HepG2 (cell line): ENCODE data around the gene HYAL2. TPM values are rescaled to one million over a fixed set of nuclear protein-coding genes. Genes with fewer than 3 reads are reported as not detected.
"Not testable (repeated sequence)": the region's sequence is repeated elsewhere in the genome, so short reads cannot be mapped to it uniquely, and the experiment has no call there.

Experiments used
- ATAC-seq: fragments of 200-7000 bp; cut with Tn5 transposase; 3 replicates; pipeline ENCODE4 v1.9.1; 2020; ENCODE audit warnings: mild to moderate bottlenecking, moderate library complexity
- BruUV-seq: library from RNA; stranded (reverse); fragments of 400-500 nt; replicated peaks from 2 replicates; lab custom pipeline; 2021; lab: Mats Ljungman, UMichigan
- CTCF ChIA-PET: fragments of 300-600 bp; formaldehyde crosslinking; extraction: SDS; loops from one replicate; lab custom pipeline; 2021; ENCODE audit warnings: low total read pairs, inconsistent platforms, low intra/inter-chr PET ratio; lab: Yijun Ruan, JAX
- POLR2A ChIA-PET: fragments of 350-600 bp; sonication (Branson Sonifier 250); formaldehyde crosslinking; loops from one replicate; lab custom pipeline; 2020; ENCODE audit warnings: antibody characterized with exemption, inconsistent platforms; lab: Yijun Ruan, JAX
- DNase-seq: peaks from one replicate; pipeline ENCODE4 v3.0.0-alpha.2; 2015; ENCODE audit warnings: low spot score
- FAIRE-seq: peaks from 3 replicates; lab custom pipeline; 2011; peaks lifted over from hg19 to GRCh38; lab: Jason Lieb, UNC
- H2AFZ ChIP-seq: one replicate; pipeline ENCODE4 v1.6.1; 2011; ENCODE audit warnings: low read length, inconsistent platforms
- H3K27ac ChIP-seq: fragments of 300-600 bp; 3 replicates; pipeline ENCODE4 v1.8.0; 2011; ENCODE audit warnings: mixed run types, mild to moderate bottlenecking, mixed read lengths, low read length, inconsistent platforms; ENCODE audit not compliant: insufficient read depth; ENCODE audit errors: extremely low read length
- H3K27me3 ChIP-seq, 2 experiments: fragments of 200-600 bp in 1 of 2; 2 replicates in 1 of 2; 3 replicates in 1 of 2; pipeline versions ENCODE4 v1.6.0 to v1.8.0; 2011; ENCODE audit warnings: low read length in 2 of 2, mild to moderate bottlenecking in 2 of 2, moderate library complexity in 2 of 2, inconsistent platforms in 1 of 2; ENCODE audit not compliant: insufficient read depth in 2 of 2, control insufficient read depth in 1 of 2
- H3K36me3 ChIP-seq, 2 experiments: fragments of 200-600 bp in 1 of 2; replicated peaks in 1 of 2; 2 replicates in 1 of 2; 3 replicates in 1 of 2; pipeline versions ENCODE4 v1.5.1 to v1.8.0; 2011; ENCODE audit warnings: low read length in 2 of 2, inconsistent platforms in 1 of 2; ENCODE audit not compliant: insufficient read depth in 2 of 2, control insufficient read depth in 1 of 2
- H3K4me1 ChIP-seq: 2 replicates; pipeline ENCODE4 v1.5.1; 2012; ENCODE audit warnings: low read length, inconsistent platforms; ENCODE audit not compliant: insufficient read depth
- H3K4me2 ChIP-seq: 2 replicates; pipeline ENCODE4 v1.6.0; 2011; ENCODE audit warnings: low read depth, low read length, inconsistent platforms
- H3K4me3 ChIP-seq, 3 experiments: fragments of 200-600 bp in 1 of 3; sonication (generic), shearing (Covaris generic) in 1 of 3; replicated peaks in 1 of 3; 2 replicates each; pipeline ENCODE4 v1.5.1; 2011 to 2016; ENCODE audit warnings: low read length in 3 of 3, inconsistent platforms in 2 of 3, low read depth in 2 of 3, mild to moderate bottlenecking in 2 of 3, control low read depth in 1 of 3, mixed read lengths in 1 of 3; ENCODE audit not compliant: insufficient read depth in 1 of 3
- H3K79me2 ChIP-seq: one replicate; pipeline ENCODE4 v1.6.1; 2011; ENCODE audit warnings: low read length, inconsistent platforms; ENCODE audit not compliant: insufficient read depth
- H3K9ac ChIP-seq: 2 replicates; pipeline ENCODE4 v1.6.0; 2011; ENCODE audit warnings: mild to moderate bottlenecking, low read depth, low read length, inconsistent platforms; ENCODE audit not compliant: insufficient read depth
- H3K9me3 ChIP-seq: 2 replicates; pipeline ENCODE4 v1.5.1; 2012; ENCODE audit warnings: mild to moderate bottlenecking, low read length
- H4K20me1 ChIP-seq: 2 replicates; pipeline ENCODE4 v1.6.0; 2011; ENCODE audit warnings: inconsistent platforms, mild to moderate bottlenecking, low read length, moderate library complexity; ENCODE audit not compliant: insufficient read depth
- AGO2 ChIP-seq: fragments of 200-400 bp; formaldehyde crosslinking; optimal IDR thresholded peaks from 2 replicates; pipeline ENCODE3; 2017; ENCODE audit warnings: mild to moderate bottlenecking, low read depth, low read length, moderate library complexity
- AKAP8 ChIP-seq: sonication (generic); formaldehyde crosslinking; IDR thresholded peaks from 2 replicates; pipeline ENCODE4 v1.5.1; 2020; ENCODE audit warnings: mild to moderate bottlenecking, missing genetic modification reagents
- HDAC1 ChIP-seq: sonication (generic); formaldehyde crosslinking; IDR thresholded peaks from 2 replicates; pipeline ENCODE4 v1.5.1; 2020; ENCODE audit warnings: mild to moderate bottlenecking, missing genetic modification reagents
- HNF4A ChIP-seq: sonication (generic); formaldehyde crosslinking; IDR thresholded peaks from 2 replicates; pipeline ENCODE4 v1.4.0; 2020; ENCODE audit warnings: missing genetic modification reagents
- NFYC ChIP-seq: IDR thresholded peaks from 2 replicates; pipeline ENCODE4 v1.6.1; 2016; ENCODE audit warnings: missing genetic modification reagents, missing compliant biosample characterization
- NR2F1 ChIP-seq, 2 experiments: fragments of 450-650 bp in 1 of 2; formaldehyde crosslinking in 1 of 2; IDR thresholded peaks; 2 replicates each; pipeline versions ENCODE4 v1.5.0 to v1.6.1; 2016 to 2020; ENCODE audit warnings: mild to moderate bottlenecking in 1 of 2, missing compliant biosample characterization in 1 of 2, missing genetic modification reagents in 1 of 2, moderate library complexity in 1 of 2
- POLR2A ChIP-seq, 2 experiments: IDR thresholded peaks; 2 replicates each; pipeline ENCODE4 v1.6.1; 2011; ENCODE audit warnings: low read depth in 2 of 2, low read length in 2 of 2, mild to moderate bottlenecking in 1 of 2, moderate library complexity in 1 of 2; ENCODE audit not compliant: insufficient read depth in 1 of 2
- RBFOX2 ChIP-seq: fragments of 200-400 bp; formaldehyde crosslinking; IDR thresholded peaks from 2 replicates; pipeline ENCODE4 v1.6.1; 2017; ENCODE audit warnings: low read depth, mild to moderate bottlenecking, low read length
- ZNF33B ChIP-seq: sonication (generic); formaldehyde crosslinking; IDR thresholded peaks from 2 replicates; pipeline ENCODE4 v1.5.1; 2020; ENCODE audit warnings: mild to moderate bottlenecking, missing genetic modification reagents
- WGBS: methylation state at CpG from one replicate; pipeline ENCODE4 v1.1.6; 2017; ENCODE audit warnings: low lambda C conversion rate; 5-methylcytosine and 5-hydroxymethylcytosine counted together
- in situ Hi-C: cut with HindIII; loops from 2 replicates; pipeline ENCODE4 v1.10.0; 2017; ENCODE audit warnings: low pct_unique_long_range_greater_than_20kb; ENCODE audit not compliant: extremely low pct_ligation_motif_present
- intact Hi-C: fragments of 100-400 bp; cut with micrococcal nuclease; formaldehyde crosslinking; loops from one replicate; pipeline ENCODE4 v1.10.0; 2022; ENCODE audit not compliant: unreplicated experiment
- polyA plus RNA-seq, 8 experiments: library from polyadenylated mRNA; depleted of rRNA in 3 of 8; stranded (reverse) in 7 of 8; unstranded in 1 of 8; fragments of >200 nt; fragmentation: Illumina TruSeq in 4 of 8; extraction: Trizol in 4 of 8; gene quantifications; 2 replicates each; pipeline versions ENCODE4 v1.2.1 to v1.2.3, GENCODE V29; 2011 to 2016; ENCODE audit warnings: low read depth in 4 of 8, missing spikeins in 1 of 8, mixed read lengths in 1 of 8; ENCODE audit not compliant: insufficient read depth in 1 of 8
- total RNA-seq, 5 experiments: library from RNA; depleted of rRNA; stranded (reverse); fragments of >200 nt; fragmentation: Illumina TruSeq; extraction: Trizol; gene quantifications; 2 replicates each; pipeline ENCODE4 v1.2.3, GENCODE V29; 2016; ENCODE audit warnings: low read depth in 1 of 5
- TF ChIP-seq, protein P1 (sequence below): sonication (generic); formaldehyde crosslinking; IDR thresholded peaks from 2 replicates; pipeline ENCODE4 v1.4.0; 2020; ENCODE audit warnings: missing genetic modification reagents, borderline replicate concordance
- TF ChIP-seq, protein P2 (sequence below): sonication (generic); formaldehyde crosslinking; IDR thresholded peaks from 2 replicates; pipeline ENCODE4 v1.4.0; 2020; ENCODE audit warnings: missing genetic modification reagents

Gene HYAL2
- total and polyA plus RNA-seq, 2 of the 13 experiments (the other 11 are each of a cell fraction or from before 2014, with no cell fraction given): 76.2 to 102 TPM

DNA sequence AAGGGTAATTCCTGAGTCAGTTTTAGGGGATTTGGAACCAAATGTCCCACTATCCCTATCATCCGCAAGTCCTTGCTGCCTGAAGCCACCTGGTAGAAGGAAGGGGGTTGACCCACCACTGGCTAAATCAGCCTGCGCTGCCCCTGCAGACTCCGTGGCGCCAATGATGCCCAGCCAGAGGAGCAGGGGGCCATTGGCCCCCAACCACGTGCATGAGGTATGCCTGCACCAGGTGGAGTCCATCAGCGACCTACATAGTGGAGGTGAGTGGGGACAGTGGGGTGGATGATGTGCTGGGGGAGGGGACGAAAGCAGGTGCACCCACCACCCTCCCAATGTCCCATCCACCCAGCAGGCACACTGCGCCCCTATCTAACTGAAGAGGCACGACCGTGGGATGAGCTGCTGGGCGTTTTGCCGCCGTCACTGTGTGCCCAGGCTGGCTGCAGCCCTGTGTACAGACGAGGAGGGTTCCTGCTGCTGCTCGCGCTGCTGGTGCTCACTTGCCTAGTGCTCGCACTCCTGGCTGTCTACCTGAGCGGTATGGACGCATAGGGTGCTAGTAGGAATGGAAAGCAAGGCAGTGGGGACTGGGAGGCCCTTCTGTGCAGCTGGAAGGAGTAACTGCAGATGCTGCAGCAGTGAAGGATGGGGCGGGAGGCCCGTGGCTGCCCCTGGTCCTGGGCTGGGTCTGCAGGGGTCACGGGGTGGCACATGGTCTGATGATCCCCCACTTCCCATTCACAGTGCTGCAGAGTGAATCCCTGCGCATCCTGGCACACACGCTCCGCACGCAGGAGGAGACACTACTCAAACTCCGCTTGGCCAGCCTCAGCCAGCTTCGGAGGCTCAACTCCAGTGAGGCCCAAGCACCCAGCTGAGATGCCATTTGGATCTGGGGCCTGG, 36.0 kb downstream of the HYAL2 start:
- H3K9me3 ChIP-seq: no peaks in the 10 kb centered on the region
- H3K9ac ChIP-seq: no peak overlapping the region
- no peak overlapping the region for H3K27ac ChIP-seq
- ChIA-PET POLR2A (interaction anchor here (1.0 to 1.1 kb wide), 2 partner anchors 10 to 42 kb away, joined by 3 to 4 read pairs; no protein-coding TSS in a partner anchor), CTCF (no interaction called here)
- TF ChIP-seq NR2F1 (CRISPR knock-in tag; IDR thresholded peaks at IDR 0.05) (no peak), HNF4A (CRISPR knock-in tag) (no peak), ZNF33B (CRISPR knock-in tag) (no peak), AKAP8 (no peak), HDAC1 (CRISPR knock-in tag) (no peak), NFYC (CRISPR knock-in tag) (no peak), RBFOX2 (peak; percentile 68), AGO2 (peak; percentile 93), POLR2A (IDR thresholded peaks at IDR 0.05; ENCODE audit: insufficient read depth in 1 of 2, low read depth in 2 of 2, low read length in 2 of 2) (peak in 1 of 2 experiments; percentile 24; a peak in 1 of 4 replicates)
- TF ChIP-seq, protein P1, sequence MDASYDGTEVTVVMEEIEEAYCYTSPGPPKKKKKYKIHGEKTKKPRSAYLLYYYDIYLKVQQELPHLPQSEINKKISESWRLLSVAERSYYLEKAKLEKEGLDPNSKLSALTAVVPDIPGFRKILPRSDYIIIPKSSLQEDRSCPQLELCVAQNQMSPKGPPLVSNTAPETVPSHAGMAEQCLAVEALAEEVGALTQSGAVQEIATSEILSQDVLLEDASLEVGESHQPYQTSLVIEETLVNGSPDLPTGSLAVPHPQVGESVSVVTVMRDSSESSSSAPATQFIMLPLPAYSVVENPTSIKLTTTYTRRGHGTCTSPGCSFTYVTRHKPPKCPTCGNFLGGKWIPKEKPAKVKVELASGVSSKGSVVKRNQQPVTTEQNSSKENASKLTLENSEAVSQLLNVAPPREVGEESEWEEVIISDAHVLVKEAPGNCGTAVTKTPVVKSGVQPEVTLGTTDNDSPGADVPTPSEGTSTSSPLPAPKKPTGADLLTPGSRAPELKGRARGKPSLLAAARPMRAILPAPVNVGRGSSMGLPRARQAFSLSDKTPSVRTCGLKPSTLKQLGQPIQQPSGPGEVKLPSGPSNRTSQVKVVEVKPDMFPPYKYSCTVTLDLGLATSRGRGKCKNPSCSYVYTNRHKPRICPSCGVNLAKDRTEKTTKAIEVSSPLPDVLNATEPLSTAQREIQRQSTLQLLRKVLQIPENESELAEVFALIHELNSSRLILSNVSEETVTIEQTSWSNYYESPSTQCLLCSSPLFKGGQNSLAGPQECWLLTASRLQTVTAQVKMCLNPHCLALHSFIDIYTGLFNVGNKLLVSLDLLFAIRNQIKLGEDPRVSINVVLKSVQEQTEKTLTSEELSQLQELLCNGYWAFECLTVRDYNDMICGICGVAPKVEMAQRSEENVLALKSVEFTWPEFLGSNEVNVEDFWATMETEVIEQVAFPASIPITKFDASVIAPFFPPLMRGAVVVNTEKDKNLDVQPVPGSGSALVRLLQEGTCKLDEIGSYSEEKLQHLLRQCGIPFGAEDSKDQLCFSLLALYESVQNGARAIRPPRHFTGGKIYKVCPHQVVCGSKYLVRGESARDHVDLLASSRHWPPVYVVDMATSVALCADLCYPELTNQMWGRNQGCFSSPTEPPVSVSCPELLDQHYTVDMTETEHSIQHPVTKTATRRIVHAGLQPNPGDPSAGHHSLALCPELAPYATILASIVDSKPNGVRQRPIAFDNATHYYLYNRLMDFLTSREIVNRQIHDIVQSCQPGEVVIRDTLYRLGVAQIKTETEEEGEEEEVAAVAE (CRISPR knock-in tag): no peak
- TF ChIP-seq, protein P2, sequence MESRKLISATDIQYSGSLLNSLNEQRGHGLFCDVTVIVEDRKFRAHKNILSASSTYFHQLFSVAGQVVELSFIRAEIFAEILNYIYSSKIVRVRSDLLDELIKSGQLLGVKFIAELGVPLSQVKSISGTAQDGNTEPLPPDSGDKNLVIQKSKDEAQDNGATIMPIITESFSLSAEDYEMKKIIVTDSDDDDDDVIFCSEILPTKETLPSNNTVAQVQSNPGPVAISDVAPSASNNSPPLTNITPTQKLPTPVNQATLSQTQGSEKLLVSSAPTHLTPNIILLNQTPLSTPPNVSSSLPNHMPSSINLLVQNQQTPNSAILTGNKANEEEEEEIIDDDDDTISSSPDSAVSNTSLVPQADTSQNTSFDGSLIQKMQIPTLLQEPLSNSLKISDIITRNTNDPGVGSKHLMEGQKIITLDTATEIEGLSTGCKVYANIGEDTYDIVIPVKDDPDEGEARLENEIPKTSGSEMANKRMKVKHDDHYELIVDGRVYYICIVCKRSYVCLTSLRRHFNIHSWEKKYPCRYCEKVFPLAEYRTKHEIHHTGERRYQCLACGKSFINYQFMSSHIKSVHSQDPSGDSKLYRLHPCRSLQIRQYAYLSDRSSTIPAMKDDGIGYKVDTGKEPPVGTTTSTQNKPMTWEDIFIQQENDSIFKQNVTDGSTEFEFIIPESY (CRISPR knock-in tag): 0 out of 2 replicates have a peak, but pooled peaks have one; percentile 7
- H3K27me3 ChIP-seq: no peaks in the 10 kb centered on the region
- no TSS peak for BruUV-seq
- DNase-seq (no peak), FAIRE-seq (no peak), ATAC-seq (no peak; the same call in 1 of the 3 replicates)
- H2AFZ ChIP-seq: no peak overlapping the region
- peaks cover 12% of the 10 kb centered on the region for H3K79me2 ChIP-seq
- 96% methylated on average over 17 of the region's 28 CpGs for WGBS
- H4K20me1 ChIP-seq: no peaks in the 10 kb centered on the region
- in situ Hi-C loops: no loop called here
- H3K4me2 ChIP-seq: no peak overlapping the region
- H3K36me3 ChIP-seq: peaks cover 22 to 40% of the 10 kb centered on the region in 2 experiments
- peaks cover 25% of the 10 kb centered on the region for H3K4me1 ChIP-seq
- intact Hi-C loops: no loop called here
- H3K4me3 ChIP-seq: no peak overlapping the region

DNA sequence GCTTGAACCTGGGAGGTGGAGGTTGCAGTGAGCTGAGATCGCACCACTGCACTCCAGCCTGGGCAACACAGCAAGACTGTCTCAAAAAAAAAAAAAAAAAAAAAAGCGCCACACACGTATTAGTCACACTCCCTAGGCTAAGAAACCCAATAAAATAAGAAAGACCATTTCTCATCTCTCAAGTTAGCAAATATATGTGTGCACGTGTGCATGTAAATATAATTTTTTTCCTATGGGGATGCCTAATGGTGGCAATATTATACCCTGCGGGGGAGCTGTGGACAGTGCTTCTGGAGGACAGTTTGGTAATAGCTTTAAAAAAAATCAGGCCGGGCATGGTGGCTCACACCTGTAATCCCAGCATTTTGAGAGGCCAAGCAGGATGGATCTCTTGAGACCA, 38.4 kb downstream of the HYAL2 start:
- H3K27me3 ChIP-seq, H3K9ac ChIP-seq, intact Hi-C loops, H3K9me3 ChIP-seq, H3K4me3 ChIP-seq, in situ Hi-C loops, H3K27ac ChIP-seq, DNase-seq, H2AFZ ChIP-seq, H4K20me1 ChIP-seq, CTCF ChIA-PET, BruUV-seq, FAIRE-seq, H3K79me2 ChIP-seq, H3K4me2 ChIP-seq: not testable (repeated sequence)
- 80% methylated on average over 6 of the region's 6 CpGs for WGBS
- peaks cover 11 to 23% of the 10 kb centered on the region in 2 experiments for H3K36me3 ChIP-seq
- ATAC-seq: 0 out of 3 replicates have a peak, but pooled peaks have one; percentile 4
- H3K4me1 ChIP-seq: peaks cover 18% of the 10 kb centered on the region; the same call in 1 of the 2 replicates
- POLR2A ChIA-PET: interaction anchor here (1.1 to 2.6 kb wide), 5 partner anchors 14 to 19 kb away, joined by 4 to 15 read pairs (median 11); partner anchors contain the start of genes HYAL1, HYAL3, NAA80 and SEMA3B
